ENCODE results near the gene PALM.

DNA sequence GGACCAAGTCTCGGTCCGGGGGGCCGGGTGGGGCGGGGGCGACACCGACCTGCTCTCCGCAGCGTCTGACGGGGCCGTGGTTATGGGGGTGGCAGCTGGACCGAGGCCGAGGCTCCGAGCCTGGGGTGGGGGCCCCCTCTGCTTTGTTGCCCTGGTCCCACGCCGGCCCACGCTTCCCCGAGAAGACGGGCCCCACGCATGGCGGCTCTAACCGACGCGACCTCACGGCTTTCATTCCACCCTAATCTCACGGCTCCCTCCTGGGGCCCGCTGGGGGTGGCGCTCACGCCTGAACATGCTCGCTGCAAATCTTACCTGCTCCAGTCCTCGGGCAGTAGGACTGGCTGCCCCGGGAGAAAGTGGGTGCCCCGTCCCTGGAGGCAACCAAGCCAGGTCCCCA lies 27.4 kb downstream of the PALM start:
- TF ChIP-seq, protein P1, sequence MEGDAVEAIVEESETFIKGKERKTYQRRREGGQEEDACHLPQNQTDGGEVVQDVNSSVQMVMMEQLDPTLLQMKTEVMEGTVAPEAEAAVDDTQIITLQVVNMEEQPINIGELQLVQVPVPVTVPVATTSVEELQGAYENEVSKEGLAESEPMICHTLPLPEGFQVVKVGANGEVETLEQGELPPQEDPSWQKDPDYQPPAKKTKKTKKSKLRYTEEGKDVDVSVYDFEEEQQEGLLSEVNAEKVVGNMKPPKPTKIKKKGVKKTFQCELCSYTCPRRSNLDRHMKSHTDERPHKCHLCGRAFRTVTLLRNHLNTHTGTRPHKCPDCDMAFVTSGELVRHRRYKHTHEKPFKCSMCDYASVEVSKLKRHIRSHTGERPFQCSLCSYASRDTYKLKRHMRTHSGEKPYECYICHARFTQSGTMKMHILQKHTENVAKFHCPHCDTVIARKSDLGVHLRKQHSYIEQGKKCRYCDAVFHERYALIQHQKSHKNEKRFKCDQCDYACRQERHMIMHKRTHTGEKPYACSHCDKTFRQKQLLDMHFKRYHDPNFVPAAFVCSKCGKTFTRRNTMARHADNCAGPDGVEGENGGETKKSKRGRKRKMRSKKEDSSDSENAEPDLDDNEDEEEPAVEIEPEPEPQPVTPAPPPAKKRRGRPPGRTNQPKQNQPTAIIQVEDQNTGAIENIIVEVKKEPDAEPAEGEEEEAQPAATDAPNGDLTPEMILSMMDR (IDR thresholded peaks at IDR 0.05), result no peak
- no peak for TF ChIP-seq POLR2A (IDR thresholded peaks at IDR 0.05)
